GM18526 (cell line): Measurements from ENCODE around the gene STS.
A peak's percentile ranks its signal among the peaks of the same experiment; 100 is the strongest.

ENCODE experiments used
- POLR2A ChIP-seq: IDR thresholded peaks from 3 replicates; pipeline ENCODE4 v1.6.1; 2011; ENCODE audit not compliant: insufficient read length; ENCODE audit errors: extremely low read depth

STS gene

GRCh38 chrX:7132335-7133049 is 15.0 kb upstream of the STS start:
- no peak for TF ChIP-seq POLR2A

- TF ChIP-seq POLR2A, result no peak
Measured at GRCh38 chrX:7133050-7133440, 14.5 kb upstream of the STS start.

GRCh38 chrX:7134981-7135380 is 12.5 kb upstream of the STS start:
- no peak for TF ChIP-seq POLR2A

- no peak for TF ChIP-seq POLR2A
Measured at GRCh38 chrX:7139202-7140081, 8.1 kb upstream of the STS start.

GRCh38 chrX:7143076-7143475 is 4.4 kb upstream of the STS start:
- TF ChIP-seq POLR2A, result no peak

- TF ChIP-seq POLR2A, result no peak
Measured at GRCh38 chrX:7143941-7144525, 3.5 kb upstream of the STS start.

- no peak for TF ChIP-seq POLR2A
Measured at GRCh38 chrX:7145454-7145853, 2.1 kb upstream of the STS start.

- TF ChIP-seq POLR2A, result no peak
Measured at GRCh38 chrX:7146020-7146702, 1.4 kb upstream of the STS start.

- TF ChIP-seq POLR2A, result no peak
Measured at GRCh38 chrX:7146703-7147412, 654 bp upstream of the STS start.

GRCh38 chrX:7147978-7148854 is 704 bp downstream of the STS start, which contains the start of gene PUDP:
Gene PUDP, minus strand, starts transcription at chrX:7148153. Its CDS starts 40 bp downstream, at chrX:7148113.
- peak; percentile 75 for TF ChIP-seq POLR2A

GRCh38 chrX:7149411-7149810 is 1.9 kb downstream of the STS start:
- no peak for TF ChIP-seq POLR2A

GRCh38 chrX:7153231-7153630 is 5.7 kb downstream of the STS start:
- no peak for TF ChIP-seq POLR2A

GRCh38 chrX:7154041-7154597 is 6.6 kb downstream of the STS start:
- TF ChIP-seq POLR2A, result no peak
